Measurements from ENCODE around the gene FTO. TPM values are rescaled to one million over a fixed set of nuclear protein-coding genes. Genes with fewer than 3 reads are reported as not detected.

Gene FTO
- total RNA-seq, 4 donors from 2014 or later: 21.3 to 50.5 (median 40.8) TPM

DNA sequence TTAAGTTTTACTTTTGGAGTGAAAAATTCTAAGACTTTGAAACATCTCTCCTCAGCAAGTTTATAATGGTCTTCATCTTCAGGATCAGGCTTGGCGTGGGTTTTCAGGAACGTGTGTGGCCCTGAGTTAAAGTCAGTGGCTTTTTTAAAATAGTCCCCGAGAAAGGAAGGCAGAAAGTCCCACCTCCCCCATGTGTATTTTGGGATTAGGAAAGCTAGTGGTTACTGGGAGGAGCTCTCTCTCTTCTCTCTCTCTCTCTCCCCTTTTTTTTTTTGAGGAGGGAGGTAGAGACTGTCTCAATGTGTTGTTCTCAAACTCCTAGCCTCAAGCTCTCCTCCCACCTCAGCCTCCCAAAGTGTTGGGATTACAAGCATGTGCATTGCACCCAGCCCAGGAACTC, 369.4 kb downstream of the FTO start:
- intact Hi-C loops (cut with DNase I; ENCODE audit: low total_unique reads) (no loop called here), in situ Hi-C loops (cut with MboI; ENCODE audit: low pct_ligation_motif_present in 1 of 4, low pct_unique_long_range_greater_than_20kb in 1 of 4, low sequenced_read_pairs in 3 of 4) (no loop called here)
- peaks cover 0 to 4% (median under 1%) of the 10 kb centered on the region in 4 donors for H3K4me1 ChIP-seq
- 84 to 90% methylated on average over 3 of the region's 3 CpGs for WGBS, 2 donors (ENCODE audit: low coverage in 1 of 2)
- H3K27me3 ChIP-seq: no peaks in the 10 kb centered on the region
- no peaks in the 10 kb centered on the region for H3K36me3 ChIP-seq
- H3K27ac ChIP-seq: no peak overlapping the region
- H3K9me3 ChIP-seq: no peaks in the 10 kb centered on the region
- H3K4me3 ChIP-seq: no peak overlapping the region
- TF ChIP-seq, protein P1, sequence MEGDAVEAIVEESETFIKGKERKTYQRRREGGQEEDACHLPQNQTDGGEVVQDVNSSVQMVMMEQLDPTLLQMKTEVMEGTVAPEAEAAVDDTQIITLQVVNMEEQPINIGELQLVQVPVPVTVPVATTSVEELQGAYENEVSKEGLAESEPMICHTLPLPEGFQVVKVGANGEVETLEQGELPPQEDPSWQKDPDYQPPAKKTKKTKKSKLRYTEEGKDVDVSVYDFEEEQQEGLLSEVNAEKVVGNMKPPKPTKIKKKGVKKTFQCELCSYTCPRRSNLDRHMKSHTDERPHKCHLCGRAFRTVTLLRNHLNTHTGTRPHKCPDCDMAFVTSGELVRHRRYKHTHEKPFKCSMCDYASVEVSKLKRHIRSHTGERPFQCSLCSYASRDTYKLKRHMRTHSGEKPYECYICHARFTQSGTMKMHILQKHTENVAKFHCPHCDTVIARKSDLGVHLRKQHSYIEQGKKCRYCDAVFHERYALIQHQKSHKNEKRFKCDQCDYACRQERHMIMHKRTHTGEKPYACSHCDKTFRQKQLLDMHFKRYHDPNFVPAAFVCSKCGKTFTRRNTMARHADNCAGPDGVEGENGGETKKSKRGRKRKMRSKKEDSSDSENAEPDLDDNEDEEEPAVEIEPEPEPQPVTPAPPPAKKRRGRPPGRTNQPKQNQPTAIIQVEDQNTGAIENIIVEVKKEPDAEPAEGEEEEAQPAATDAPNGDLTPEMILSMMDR (IDR thresholded peaks at IDR 0.05): no peak
- DNase-seq: no peak

DNA sequence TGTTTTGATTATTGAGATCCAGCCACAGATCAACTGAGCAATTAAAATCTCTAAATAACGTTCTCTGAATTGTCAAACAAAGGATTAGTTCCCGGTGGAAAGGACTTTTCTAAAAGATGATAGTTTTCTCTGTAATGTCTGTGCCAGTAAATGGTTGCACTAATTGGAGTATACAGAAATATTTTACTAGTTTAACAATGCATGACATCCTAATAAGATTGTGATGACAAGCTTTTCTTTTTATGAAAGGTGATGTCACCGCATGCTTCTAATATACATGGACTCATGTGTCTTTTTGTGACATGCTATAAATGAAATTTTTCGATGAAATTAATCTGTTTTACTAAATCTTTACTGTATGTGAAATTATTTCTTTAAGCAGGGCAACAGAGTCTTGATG, 371.5 kb downstream of the FTO start:
- TF ChIP-seq, protein P1 (IDR thresholded peaks at IDR 0.05): no peak
- no peak for TF ChIP-seq POLR2A (IDR thresholded peaks at IDR 0.05)
- TF ChIP-seq POLR2AphosphoS5 (IDR thresholded peaks at IDR 0.05): no peak
- TF ChIP-seq EP300 (IDR thresholded peaks at IDR 0.05; ENCODE audit: low read depth): no peak
- WGBS, 2 donors (ENCODE audit: low coverage in 1 of 2): 82 to 94% methylated on average over 4 of the region's 4 CpGs
- intact Hi-C loops (cut with DNase I; ENCODE audit: low total_unique reads) (no loop called here), in situ Hi-C loops (cut with MboI; ENCODE audit: low pct_ligation_motif_present in 1 of 4, low pct_unique_long_range_greater_than_20kb in 1 of 4, low sequenced_read_pairs in 3 of 4) (no loop called here)
- Histone ChIP-seq H3K9me3 (no peaks in the 10 kb centered on the region), H3K4me3 (no peak overlapping the region), H3K36me3 (no peaks in the 10 kb centered on the region), H3K4me1 (peaks cover 0 to 4% (median 0%) of the 10 kb centered on the region in 4 donors), H3K27me3 (no peaks in the 10 kb centered on the region), H3K27ac (no peak overlapping the region)
- no peak for DNase-seq

DNA sequence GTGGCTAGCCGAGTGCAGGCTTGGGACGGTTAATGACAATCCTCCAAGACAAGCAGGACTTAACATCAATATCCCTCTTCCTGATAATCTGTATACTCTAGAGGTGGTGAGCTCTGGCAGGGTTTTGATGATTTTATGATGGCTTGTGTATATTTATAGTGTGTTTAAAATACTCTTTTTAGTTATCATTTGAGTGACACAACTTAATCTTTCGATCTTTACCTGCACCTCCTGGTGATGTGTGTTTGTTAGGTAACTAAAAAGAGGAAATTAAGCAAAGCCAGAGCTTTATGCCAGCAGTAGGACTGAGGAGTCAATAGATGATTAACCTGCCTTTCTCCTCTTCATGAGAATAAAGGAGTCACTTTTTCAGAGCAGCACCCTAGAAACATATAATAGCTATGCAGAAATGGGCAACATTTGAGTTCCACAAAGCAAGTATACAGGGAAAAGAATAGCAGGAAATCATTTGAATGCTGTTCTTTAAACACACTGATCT, 372.1 kb downstream of the FTO start:
- H3K4me1 ChIP-seq: peaks cover 0 to 4% (median 0%) of the 10 kb centered on the region in 4 donors
- in situ Hi-C loops (cut with MboI; ENCODE audit: low pct_ligation_motif_present in 1 of 4, low pct_unique_long_range_greater_than_20kb in 1 of 4, low sequenced_read_pairs in 3 of 4): no loop called here
- TF ChIP-seq, protein P1 (IDR thresholded peaks at IDR 0.05): no peak
- WGBS, 2 donors (ENCODE audit: low coverage in 1 of 2): 60 to 65% methylated on average over 3 of the region's 3 CpGs
- no peak for DNase-seq
- H3K27me3 ChIP-seq: no peaks in the 10 kb centered on the region
- H3K36me3 ChIP-seq: no peaks in the 10 kb centered on the region
- H3K4me3 ChIP-seq: no peak overlapping the region
- H3K27ac ChIP-seq: no peak overlapping the region
- H3K9me3 ChIP-seq: no peaks in the 10 kb centered on the region
- intact Hi-C loops (cut with DNase I; ENCODE audit: low total_unique reads): no loop called here

DNA sequence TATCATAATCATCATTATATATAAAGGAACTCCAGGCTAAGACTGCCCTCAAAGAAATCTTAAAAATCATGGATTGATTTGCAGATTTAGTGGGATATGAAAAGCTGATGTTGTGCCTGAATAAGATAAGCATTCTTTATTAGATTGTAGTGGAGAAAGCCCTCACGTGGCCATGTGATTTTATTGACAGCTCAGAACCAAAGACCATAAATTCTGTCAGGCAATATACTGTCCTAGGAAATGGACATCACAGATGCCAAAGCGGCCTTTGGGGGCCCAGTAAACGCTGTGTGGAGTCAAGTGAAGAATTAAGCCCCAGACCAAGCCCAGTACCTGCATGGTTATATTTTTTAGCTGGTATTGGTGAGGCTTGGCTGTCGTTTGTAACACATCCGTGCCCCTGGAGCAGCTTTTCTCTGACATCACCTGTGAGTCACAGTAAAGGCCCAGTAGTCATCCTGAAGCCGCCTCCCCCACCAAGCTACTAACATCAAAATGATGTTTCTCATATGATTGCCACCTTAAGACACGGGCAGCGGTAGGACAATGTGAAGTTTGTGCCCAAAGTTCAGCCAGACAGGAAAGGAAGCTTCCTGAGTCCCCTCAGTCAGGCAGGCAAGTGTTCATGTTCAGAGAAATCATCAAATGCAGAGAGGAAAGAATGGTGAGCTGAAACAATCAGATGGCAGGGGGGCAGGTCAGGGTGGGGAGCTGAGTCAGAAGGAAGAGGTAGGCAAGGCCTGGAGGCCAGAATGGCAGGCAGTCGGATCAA, 373.3 kb downstream of the FTO start:
- Histone ChIP-seq H3K36me3 (no peaks in the 10 kb centered on the region), H3K4me3 (no peak overlapping the region), H3K27me3 (no peaks in the 10 kb centered on the region), H3K27ac (no peak overlapping the region), H3K9me3 (no peaks in the 10 kb centered on the region), H3K4me1 (peaks cover 0 to 4% (median 0%) of the 10 kb centered on the region in 4 donors)
- TF ChIP-seq EP300 (IDR thresholded peaks at IDR 0.05; ENCODE audit: low read depth) (no peak), POLR2A (IDR thresholded peaks at IDR 0.05) (no peak), POLR2AphosphoS5 (IDR thresholded peaks at IDR 0.05) (no peak)
- TF ChIP-seq, protein P1 (IDR thresholded peaks at IDR 0.05): no peak
- in situ Hi-C loops (cut with MboI; ENCODE audit: low pct_ligation_motif_present in 1 of 4, low pct_unique_long_range_greater_than_20kb in 1 of 4, low sequenced_read_pairs in 3 of 4) (no loop called here), intact Hi-C loops (cut with DNase I; ENCODE audit: low total_unique reads) (no loop called here)
- no peak for DNase-seq
- 88 to 89% methylated on average over 4 to 9 of the region's 9 CpGs for WGBS, 2 donors (ENCODE audit: low coverage in 1 of 2)
